WERI-Rb-1 (cell line): ENCODE data around the gene SPTLC3.

Source experiments
- DNase-seq: peaks from one replicate; pipeline ENCODE4 v3.0.0-alpha.2; 2020
- H3K27ac ChIP-seq: fragments of 250-450 bp; sonication (Bioruptor Pico); 2 replicates; pipeline ENCODE4 v1.5.1; 2020; ENCODE audit warnings: mild to moderate bottlenecking, moderate library complexity
- H3K27me3 ChIP-seq: fragments of 250-450 bp; sonication (Bioruptor Pico); 2 replicates; pipeline ENCODE4 v1.5.1; 2021; ENCODE audit warnings: mild to moderate bottlenecking, low read depth, moderate library complexity; ENCODE audit not compliant: insufficient read depth, severe bottlenecking
- H3K36me3 ChIP-seq: fragments of 250-450 bp; sonication (Bioruptor Pico); 2 replicates; pipeline ENCODE4 v1.5.1; 2020; ENCODE audit warnings: mild to moderate bottlenecking, moderate library complexity
- H3K4me3 ChIP-seq: 2 replicates; pipeline ENCODE4 v1.5.1; 2011; ENCODE audit warnings: low read depth, mild to moderate bottlenecking, control low read depth, low read length
- H3K9me3 ChIP-seq: fragments of 250-450 bp; sonication (Bioruptor Pico); 2 replicates; pipeline ENCODE4 v1.5.1; 2021; ENCODE audit warnings: mild to moderate bottlenecking, moderate library complexity; ENCODE audit not compliant: severe bottlenecking
- CTCF ChIP-seq: IDR thresholded peaks from 2 replicates; pipeline ENCODE4 v1.5.1; 2011; ENCODE audit warnings: low read depth, mild to moderate bottlenecking, control low read depth, inconsistent platforms, low read length

The SPTLC3 gene

GRCh38 chr20:13125486-13125885, 116.7 kb downstream of the SPTLC3 start:
- no peak for DNase-seq
- Histone ChIP-seq H3K4me3 (no peak overlapping the region), H3K9me3 (peaks cover 3% of the 10 kb centered on the region), H3K27me3 (no peaks in the 10 kb centered on the region), H3K27ac (no peak overlapping the region), H3K36me3 (no peaks in the 10 kb centered on the region)
- TF ChIP-seq CTCF, result no peak

GRCh38 chr20:13128173-13128572, 119.4 kb downstream of the SPTLC3 start:
- DNase-seq, result no peak
- Histone ChIP-seq H3K9me3 (peaks cover 3% of the 10 kb centered on the region), H3K27me3 (no peaks in the 10 kb centered on the region), H3K36me3 (no peaks in the 10 kb centered on the region), H3K4me3 (no peak overlapping the region), H3K27ac (no peak overlapping the region)
- no peak for TF ChIP-seq CTCF

- H3K4me3 ChIP-seq, result no peak overlapping the region
- H3K36me3 ChIP-seq, result no peaks in the 10 kb centered on the region
- DNase-seq, result no peak
- no peak overlapping the region for H3K27ac ChIP-seq
- H3K27me3 ChIP-seq, result no peaks in the 10 kb centered on the region
- no peak for TF ChIP-seq CTCF
- H3K9me3 ChIP-seq, result peaks cover 3% of the 10 kb centered on the region
Observed at GRCh38 chr20:13130061-13130706, 121.4 kb downstream of the SPTLC3 start.

- H3K4me3 ChIP-seq, result no peak overlapping the region
- peaks cover 3% of the 10 kb centered on the region for H3K9me3 ChIP-seq
- no peak for TF ChIP-seq CTCF
- no peaks in the 10 kb centered on the region for H3K27me3 ChIP-seq
- H3K27ac ChIP-seq, result no peak overlapping the region
- no peaks in the 10 kb centered on the region for H3K36me3 ChIP-seq
- DNase-seq, result no peak
Observed at GRCh38 chr20:13130707-13131103, 121.9 kb downstream of the SPTLC3 start.

GRCh38 chr20:13131688-13132087, 122.9 kb downstream of the SPTLC3 start:
- no peak for TF ChIP-seq CTCF
- Histone ChIP-seq H3K27ac (no peak overlapping the region), H3K4me3 (no peak overlapping the region), H3K36me3 (no peaks in the 10 kb centered on the region), H3K27me3 (no peaks in the 10 kb centered on the region), H3K9me3 (peaks cover 3% of the 10 kb centered on the region)
- no peak for DNase-seq
